ENCODE data around the gene KCNJ5.

Gene KCNJ5
- total RNA-seq, result 0 to 0.08 (median 0) reads per million in 4 donors

- DNase-seq, result no peak
Observed at GRCh38 chr11:128890543-128891368, at the start of gene KCNJ5. TSS of gene KCNJ5 (plus strand) at chr11:128891356. CDS start at chr11:128911274, 19,918 bp downstream.

GRCh38 chr11:128841461-128842072, 49.6 kb upstream of the KCNJ5 start:
- no peak for DNase-seq

GRCh38 chr11:128843198-128843785, 47.9 kb upstream of the KCNJ5 start:
- DNase-seq, result no peak

- DNase-seq, result peak in 1 of 5 donors; percentile 75
Observed at GRCh38 chr11:128845334-128845780, 45.8 kb upstream of the KCNJ5 start.

GRCh38 chr11:128846985-128847384, 44.2 kb upstream of the KCNJ5 start:
- DNase-seq, result no peak

- DNase-seq, result peak; percentile 34 to 58 (median 45)
Observed at GRCh38 chr11:128848815-128849455, 42.2 kb upstream of the KCNJ5 start.

GRCh38 chr11:128852327-128853023, 38.7 kb upstream of the KCNJ5 start:
- DNase-seq, result no peak

GRCh38 chr11:128853559-128853958, 37.6 kb upstream of the KCNJ5 start:
- no peak for DNase-seq

- no peak for DNase-seq
Observed at GRCh38 chr11:128854841-128855240, 36.3 kb upstream of the KCNJ5 start.

GRCh38 chr11:128856241-128856640, 34.9 kb upstream of the KCNJ5 start:
- DNase-seq, result no peak

- no peak for DNase-seq
Observed at GRCh38 chr11:128857341-128857740, 33.8 kb upstream of the KCNJ5 start.

- DNase-seq, result peak; percentile 44 to 75 (median 68)
Observed at GRCh38 chr11:128859563-128860441, 31.4 kb upstream of the KCNJ5 start.

- no peak for DNase-seq
Observed at GRCh38 chr11:128860571-128861361, 30.4 kb upstream of the KCNJ5 start.

- no peak for DNase-seq
Observed at GRCh38 chr11:128862406-128862805, 28.8 kb upstream of the KCNJ5 start.

GRCh38 chr11:128862908-128863660, 28.1 kb upstream of the KCNJ5 start:
- DNase-seq, result no peak

- no peak for DNase-seq
Observed at GRCh38 chr11:128865490-128865889, 25.7 kb upstream of the KCNJ5 start.

GRCh38 chr11:128867277-128867676, 23.9 kb upstream of the KCNJ5 start, which contains the start of gene KCNJ1:
TSS of gene KCNJ1 (minus strand) at chr11:128867296. CDS start at chr11:128840243, 27,053 bp downstream.
- DNase-seq, result peak in 1 of 5 donors; percentile 45

- peak in 1 of 5 donors; percentile 49 for DNase-seq
Observed at GRCh38 chr11:128868841-128869671, 22.1 kb upstream of the KCNJ5 start.

- no peak for DNase-seq
Observed at GRCh38 chr11:128871168-128871610, 20.0 kb upstream of the KCNJ5 start.
